Keratinocyte (primary cell): ENCODE results near the gene LZTFL1.

Source experiments
- EZH2 ChIP-seq: IDR thresholded peaks from one replicate; pipeline ENCODE4 v1.6.1; 2012; ENCODE audit warnings: inconsistent platforms, mild to moderate bottlenecking, low read length, moderate library complexity
- TF ChIP-seq, protein P1 (sequence below), 3 experiments: IDR thresholded peaks in 1 of 3; conservative IDR thresholded peaks in 1 of 3; optimal IDR thresholded peaks in 1 of 3; 2 replicates in 2 of 3; 3 replicates in 1 of 3; pipeline versions ENCODE3 to v1.5.1; 2011; ENCODE audit warnings: low read length in 3 of 3, mild to moderate bottlenecking in 3 of 3, moderate library complexity in 2 of 3, control low read depth in 1 of 3, inconsistent platforms in 1 of 3; ENCODE audit not compliant: insufficient read depth in 2 of 3; ENCODE audit errors: extremely low read depth in 1 of 3

DNA sequence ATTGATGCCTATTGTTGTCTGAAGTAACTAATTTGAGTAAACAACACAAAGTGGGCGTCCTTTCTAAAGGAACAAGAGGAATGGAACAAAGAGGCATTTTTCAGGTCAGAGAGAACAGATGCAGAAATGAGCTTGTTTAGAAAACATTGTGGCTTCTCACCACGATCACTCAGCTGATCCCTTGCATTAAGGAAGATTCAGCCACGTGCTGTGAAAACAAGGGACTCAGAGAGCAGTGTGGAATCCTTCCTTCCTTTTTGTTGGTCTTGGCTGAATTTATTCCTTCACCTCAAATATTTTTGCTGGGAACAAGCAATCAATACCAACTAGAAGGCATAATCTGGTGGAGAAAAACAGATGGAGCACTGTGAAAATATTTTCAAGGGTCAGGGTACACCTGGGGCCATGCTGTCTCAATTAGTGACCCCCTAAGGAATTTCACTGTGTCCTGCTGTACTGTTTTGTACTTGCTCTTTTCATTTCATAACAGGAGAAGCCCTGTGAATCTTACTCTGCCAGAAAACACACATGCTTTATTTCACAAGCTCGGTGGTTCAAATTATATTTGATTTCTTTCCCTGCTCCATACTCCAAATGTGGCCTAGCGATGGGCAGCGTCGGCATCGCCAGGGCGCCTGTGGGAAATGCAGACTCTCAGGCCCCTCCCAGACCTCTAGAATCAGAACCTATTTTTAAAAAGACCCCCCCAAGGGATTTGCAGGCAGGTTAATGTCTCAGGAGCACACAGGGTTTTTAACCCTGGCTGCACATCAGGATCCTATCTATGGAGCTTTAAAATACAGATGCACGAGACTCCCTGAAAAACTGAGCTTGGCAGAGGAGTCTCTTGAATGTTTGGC, 34.0 kb downstream of the LZTFL1 start:
- no peak for TF ChIP-seq EZH2
- TF ChIP-seq, protein P1, sequence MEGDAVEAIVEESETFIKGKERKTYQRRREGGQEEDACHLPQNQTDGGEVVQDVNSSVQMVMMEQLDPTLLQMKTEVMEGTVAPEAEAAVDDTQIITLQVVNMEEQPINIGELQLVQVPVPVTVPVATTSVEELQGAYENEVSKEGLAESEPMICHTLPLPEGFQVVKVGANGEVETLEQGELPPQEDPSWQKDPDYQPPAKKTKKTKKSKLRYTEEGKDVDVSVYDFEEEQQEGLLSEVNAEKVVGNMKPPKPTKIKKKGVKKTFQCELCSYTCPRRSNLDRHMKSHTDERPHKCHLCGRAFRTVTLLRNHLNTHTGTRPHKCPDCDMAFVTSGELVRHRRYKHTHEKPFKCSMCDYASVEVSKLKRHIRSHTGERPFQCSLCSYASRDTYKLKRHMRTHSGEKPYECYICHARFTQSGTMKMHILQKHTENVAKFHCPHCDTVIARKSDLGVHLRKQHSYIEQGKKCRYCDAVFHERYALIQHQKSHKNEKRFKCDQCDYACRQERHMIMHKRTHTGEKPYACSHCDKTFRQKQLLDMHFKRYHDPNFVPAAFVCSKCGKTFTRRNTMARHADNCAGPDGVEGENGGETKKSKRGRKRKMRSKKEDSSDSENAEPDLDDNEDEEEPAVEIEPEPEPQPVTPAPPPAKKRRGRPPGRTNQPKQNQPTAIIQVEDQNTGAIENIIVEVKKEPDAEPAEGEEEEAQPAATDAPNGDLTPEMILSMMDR (optimal IDR thresholded peaks at IDR 0.05 in 1 of 3, IDR thresholded peaks at IDR 0.05 in 1 of 3, conservative IDR thresholded peaks at IDR 0.05 in 1 of 3; ENCODE audit: extremely low read depth in 1 of 3, insufficient read depth in 2 of 3, low read length in 3 of 3), result no peak
